ENCODE results near the gene EGFL8. TPM values are rescaled to one million over a fixed set of nuclear protein-coding genes. Genes with fewer than 3 reads are reported as not detected.

The EGFL8 gene
- total and polyA plus RNA-seq, 9 of the 15 experiments (the other 6 are each of a cell fraction or from before 2014, with no cell fraction given): 2.2 to 47.4 (median 14.2) TPM

- TF ChIP-seq TFE3 (CRISPR knock-in tag; IDR thresholded peaks at IDR 0.05) (no peak), MNT (conservative IDR thresholded peaks at IDR 0.05) (peak; percentile 79 to 89; a peak in 3 of 4 replicates), MBD1 (CRISPR knock-in tag; IDR thresholded peaks at IDR 0.05) (no peak), MED1 (CRISPR knock-in tag; IDR thresholded peaks at IDR 0.05; ENCODE audit: borderline replicate concordance) (no peak), ATF7 (IDR thresholded peaks at IDR 0.05) (peak; percentile 76), CSDE1 (IDR thresholded peaks at IDR 0.05) (peak in 1 of 2 experiments; percentile 94; a peak in 2 of 4 replicates), ZNF444 (CRISPR knock-in tag; IDR thresholded peaks at IDR 0.05) (no peak), ZBED1 (IDR thresholded peaks at IDR 0.05) (no peak), SAP30 (IDR thresholded peaks at IDR 0.05; ENCODE audit: borderline replicate concordance, insufficient read depth, low read depth, low read length, poor library complexity, severe bottlenecking) (no peak), HDAC3 (IDR thresholded peaks at IDR 0.05; ENCODE audit: borderline replicate concordance, partially characterized antibody) (no peak), ETV6 (IDR thresholded peaks at IDR 0.05; ENCODE audit: borderline replicate concordance in 1 of 2, low read depth in 2 of 2, low read length in 1 of 2) (no peak), ETV6 (CRISPR knock-in tag; IDR thresholded peaks at IDR 0.05; ENCODE audit: borderline replicate concordance) (no peak), PCBP2 (IDR thresholded peaks at IDR 0.05; ENCODE audit: low read depth, low read length, poor library complexity, severe bottlenecking) (no peak), SUPT5H (IDR thresholded peaks at IDR 0.05) (peak; percentile 78; the same call in 1 of the 2 replicates), IRF9 (tag; IDR thresholded peaks at IDR 0.05) (no peak), CBX8 (IDR thresholded peaks at IDR 0.05; ENCODE audit: borderline replicate concordance, extremely low read depth, low read depth, low read length, poor library complexity, severe bottlenecking) (no peak), MTA3 (IDR thresholded peaks at IDR 0.05; ENCODE audit: borderline replicate concordance) (peak; percentile 84), CGGBP1 (CRISPR knock-in tag; IDR thresholded peaks at IDR 0.05) (no peak)
Observed at GRCh38 chr6:32177788-32178546, 13.6 kb downstream of the EGFL8 start, which contains the start of gene RNF5 (continued).

Measured in K562 (cell line).